ENCODE measurements around the gene PIKFYVE. TPM values are rescaled to one million over a fixed set of nuclear protein-coding genes. Genes with fewer than 3 reads are reported as not detected.
A peak's percentile ranks its signal among the peaks of the same experiment; 100 is the strongest.
"Not testable (repeated sequence)": the region's sequence is repeated elsewhere in the genome, so short reads cannot be mapped to it uniquely, and the experiment has no call there.

The PIKFYVE gene
- polyA plus RNA-seq, 4 donors: 25.1 to 27.7 (median 25.8) TPM

- DNase-seq (ENCODE audit: low read depth in 4 of 4, low spot score in 3 of 4): peak; percentile 87 to 93 (median 92)
Observed at GRCh38 chr2:208254871-208255556, 11.0 kb upstream of the PIKFYVE start, which contains the start of gene IDH1. Gene IDH1, minus strand, starts transcription at chr2:208255071. Its CDS starts 3,520 bp downstream, at chr2:208251551.

GRCh38 chr2:208255557-208256106 is 10.4 kb upstream of the PIKFYVE start:
- DNase-seq (ENCODE audit: low read depth in 4 of 4, low spot score in 3 of 4): no peak

- no peak for DNase-seq (ENCODE audit: low read depth in 4 of 4, low spot score in 3 of 4)
Observed at GRCh38 chr2:208256192-208256782, 9.8 kb upstream of the PIKFYVE start.

- DNase-seq (ENCODE audit: low read depth in 4 of 4, low spot score in 3 of 4): not testable (repeated sequence)
Observed at GRCh38 chr2:208256849-208257813, 8.9 kb upstream of the PIKFYVE start.

GRCh38 chr2:208265371-208265800 is 669 bp upstream of the PIKFYVE start:
- peak in 2 of 4 donors; percentile 24 to 41 for DNase-seq (ENCODE audit: low read depth in 4 of 4, low spot score in 3 of 4)

GRCh38 chr2:208266553-208266893 is 468 bp downstream of the PIKFYVE start:
- peak in 1 of 4 donors; percentile 47 for DNase-seq (ENCODE audit: low read depth in 4 of 4, low spot score in 3 of 4)

GRCh38 chr2:208266936-208267335 is 881 bp downstream of the PIKFYVE start:
- no peak for DNase-seq (ENCODE audit: low read depth in 4 of 4, low spot score in 3 of 4)

GRCh38 chr2:208267526-208267925 is 1.5 kb downstream of the PIKFYVE start:
- not testable (repeated sequence) for DNase-seq (ENCODE audit: low read depth in 4 of 4, low spot score in 3 of 4)

- DNase-seq (ENCODE audit: low read depth in 4 of 4, low spot score in 3 of 4): no peak
Observed at GRCh38 chr2:208268156-208268952, 2.3 kb downstream of the PIKFYVE start.

- DNase-seq (ENCODE audit: low read depth in 4 of 4, low spot score in 3 of 4): no peak
Observed at GRCh38 chr2:208269091-208269490, 3.0 kb downstream of the PIKFYVE start.

- DNase-seq (ENCODE audit: low read depth in 4 of 4, low spot score in 3 of 4): no peak
Observed at GRCh38 chr2:208274748-208275147, 8.7 kb downstream of the PIKFYVE start.

GRCh38 chr2:208278549-208278948 is 12.5 kb downstream of the PIKFYVE start:
- DNase-seq (ENCODE audit: low read depth in 4 of 4, low spot score in 3 of 4): no peak

GRCh38 chr2:208279236-208279635 is 13.2 kb downstream of the PIKFYVE start:
- DNase-seq (ENCODE audit: low read depth in 4 of 4, low spot score in 3 of 4): no peak

GRCh38 chr2:208280234-208280633 is 14.2 kb downstream of the PIKFYVE start:
- no peak for DNase-seq (ENCODE audit: low read depth in 4 of 4, low spot score in 3 of 4)

GRCh38 chr2:208280933-208281332 is 14.9 kb downstream of the PIKFYVE start:
- no peak for DNase-seq (ENCODE audit: low read depth in 4 of 4, low spot score in 3 of 4)

- DNase-seq (ENCODE audit: low read depth in 4 of 4, low spot score in 3 of 4): no peak
Observed at GRCh38 chr2:208285853-208286252, 19.8 kb downstream of the PIKFYVE start.

GRCh38 chr2:208294482-208295024 is 28.5 kb downstream of the PIKFYVE start:
- DNase-seq (ENCODE audit: low read depth in 4 of 4, low spot score in 3 of 4): no peak

GRCh38 chr2:208295834-208296233 is 29.8 kb downstream of the PIKFYVE start:
- DNase-seq (ENCODE audit: low read depth in 4 of 4, low spot score in 3 of 4): no peak

GRCh38 chr2:208296610-208297009 is 30.6 kb downstream of the PIKFYVE start:
- no peak for DNase-seq (ENCODE audit: low read depth in 4 of 4, low spot score in 3 of 4)

GRCh38 chr2:208297961-208298360 is 31.9 kb downstream of the PIKFYVE start:
- no peak for DNase-seq (ENCODE audit: low read depth in 4 of 4, low spot score in 3 of 4)
